WTC11 (cell line): ENCODE results near the gene RTN4. TPM values are rescaled to one million over a fixed set of nuclear protein-coding genes. Genes with fewer than 3 reads are reported as not detected.

Experiments
- ATAC-seq: fragments of 200-7000 bp; cut with Tn5 transposase; 2 replicates; pipeline ENCODE4 v1.10.0; 2021; ENCODE audit warnings: mild to moderate bottlenecking, moderate library complexity
- CTCF ChIA-PET: fragments of 300-600 bp; sonication (Branson Sonifier 250); formaldehyde crosslinking; loops from one replicate; lab custom pipeline; 2021; ENCODE audit warnings: antibody characterized with exemption; lab: Charles Lee
- POLR2A ChIA-PET: fragments of 350-600 bp; sonication (Branson Sonifier 250); formaldehyde crosslinking; loops from one replicate; lab custom pipeline; 2021; ENCODE audit warnings: antibody characterized with exemption; lab: Charles Lee
- DNase-seq: peaks from one replicate; pipeline ENCODE4 v3.0.0; 2021; ENCODE audit warnings: low spot score
- H3K27ac Mint-ChIP-seq: 2 replicates; pipeline ENCODE4 v1.8.0; 2021; ENCODE audit warnings: mixed read lengths
- H3K27me3 Mint-ChIP-seq: 2 replicates; pipeline ENCODE4 v1.8.0; 2021; ENCODE audit warnings: low read depth, mild to moderate bottlenecking, moderate library complexity, mixed read lengths
- H3K36me3 Mint-ChIP-seq: 2 replicates; pipeline ENCODE4 v1.8.0; 2021; ENCODE audit warnings: mixed read lengths
- H3K4me1 Mint-ChIP-seq: 2 replicates; pipeline ENCODE4 v1.8.0; 2022; ENCODE audit warnings: mixed read lengths
- H3K4me3 Mint-ChIP-seq: 2 replicates; pipeline ENCODE4 v1.8.0; 2021; ENCODE audit warnings: mild to moderate bottlenecking, moderate library complexity, mixed read lengths
- H3K9me3 Mint-ChIP-seq: 2 replicates; pipeline ENCODE4 v1.8.0; 2021; ENCODE audit warnings: mixed read lengths
- ATF2 ChIP-seq: sonication (generic); formaldehyde crosslinking; IDR thresholded peaks from 2 replicates; pipeline ENCODE4 v1.8.1; 2022; ENCODE audit warnings: low read depth, missing genetic modification reagents, borderline replicate concordance
- CBFB ChIP-seq: sonication (generic); formaldehyde crosslinking; IDR thresholded peaks from 2 replicates; pipeline ENCODE4 v1.8.1; 2022; ENCODE audit warnings: mild to moderate bottlenecking, low read depth, missing genetic modification reagents
- E2F4 ChIP-seq: sonication (generic); formaldehyde crosslinking; IDR thresholded peaks from 2 replicates; pipeline ENCODE4 v1.8.1; 2022; ENCODE audit warnings: low read depth, mild to moderate bottlenecking, moderate library complexity, missing genetic modification reagents, borderline replicate concordance
- ERG ChIP-seq: fragments of 250-450 bp; sonication (Bioruptor Pico); IDR thresholded peaks from 2 replicates; pipeline ENCODE4 v1.8.0; 2021; ENCODE audit warnings: mild to moderate bottlenecking
- FOXK1 ChIP-seq: sonication (generic); formaldehyde crosslinking; IDR thresholded peaks from 2 replicates; pipeline ENCODE4 v1.8.0; 2022; ENCODE audit warnings: mild to moderate bottlenecking, moderate library complexity, missing genetic modification reagents
- GRHL2 ChIP-seq: fragments of 250-450 bp; sonication (Bioruptor Pico); IDR thresholded peaks from 2 replicates; pipeline ENCODE4 v1.8.0; 2022; ENCODE audit warnings: mild to moderate bottlenecking, moderate library complexity; ENCODE audit not compliant: insufficient replicate concordance, severe bottlenecking
- HMGXB4 ChIP-seq: sonication (generic); formaldehyde crosslinking; IDR thresholded peaks from 2 replicates; pipeline ENCODE4 v1.8.1; 2023; ENCODE audit warnings: mild to moderate bottlenecking, moderate library complexity, missing genetic modification reagents
- IRF2 ChIP-seq: sonication (generic); formaldehyde crosslinking; IDR thresholded peaks from 2 replicates; pipeline ENCODE4 v1.8.0; 2022; ENCODE audit warnings: low read depth, missing genetic modification reagents, borderline replicate concordance
- MXD4 ChIP-seq: fragments of 250-450 bp; sonication (Bioruptor Pico); IDR thresholded peaks from 2 replicates; pipeline ENCODE4 v1.8.0; 2021; ENCODE audit warnings: mild to moderate bottlenecking, moderate library complexity, borderline replicate concordance
- SOX15 ChIP-seq: fragments of 250-450 bp; sonication (Bioruptor Pico); IDR thresholded peaks from 2 replicates; pipeline ENCODE4 v1.9.0; 2021; ENCODE audit warnings: mild to moderate bottlenecking
- ZNF121 ChIP-seq: sonication (generic); formaldehyde crosslinking; IDR thresholded peaks from 2 replicates; pipeline ENCODE4 v1.8.0; 2023; ENCODE audit warnings: missing genetic modification reagents
- ZNF232 ChIP-seq: sonication (generic); formaldehyde crosslinking; IDR thresholded peaks from 2 replicates; pipeline ENCODE4 v1.8.0; 2022; ENCODE audit warnings: mild to moderate bottlenecking, missing genetic modification reagents
- ZNF671 ChIP-seq: fragments of 250-450 bp; sonication (Bioruptor Pico); IDR thresholded peaks from 2 replicates; pipeline ENCODE4 v1.8.0; 2021; ENCODE audit warnings: mild to moderate bottlenecking
- ZSCAN18 ChIP-seq: fragments of 250-450 bp; sonication (Bioruptor Pico); IDR thresholded peaks from 2 replicates; pipeline ENCODE4 v2.1.2; 2022; ENCODE audit warnings: mild to moderate bottlenecking, moderate library complexity
- total RNA-seq: library from RNA; stranded (reverse); gene quantifications from 3 replicates; pipeline ENCODE4 v1.2.3, GENCODE V29; 2021
- TF ChIP-seq, protein P1 (sequence below): fragments of 250-450 bp; sonication (Bioruptor Pico); IDR thresholded peaks from 2 replicates; pipeline ENCODE4 v1.9.0; 2021; ENCODE audit warnings: moderate library complexity, mild to moderate bottlenecking, inconsistent platforms, borderline replicate concordance
- TF ChIP-seq, protein P2 (sequence below): sonication (generic); formaldehyde crosslinking; conservative IDR thresholded peaks from 2 replicates; pipeline ENCODE4 v1.8.1; 2023; ENCODE audit warnings: mild to moderate bottlenecking, low read depth, missing genetic modification reagents, moderate library complexity
- TF ChIP-seq, protein P3 (sequence below): sonication (generic); formaldehyde crosslinking; IDR thresholded peaks from 2 replicates; pipeline ENCODE4 v1.8.1; 2023; ENCODE audit warnings: mild to moderate bottlenecking, missing genetic modification reagents
- TF ChIP-seq, protein P4 (sequence below): sonication (generic); formaldehyde crosslinking; IDR thresholded peaks from 2 replicates; pipeline ENCODE4 v1.8.1; 2023; ENCODE audit warnings: mild to moderate bottlenecking, missing genetic modification reagents, borderline replicate concordance

The RTN4 gene
- total RNA-seq, 1 experiment from 2014 or later: 202 TPM

- Mint-ChIP-seq H3K27ac (no peak overlapping the region), H3K27me3 (no peaks in the 10 kb centered on the region), H3K9me3 (no peaks in the 10 kb centered on the region), H3K4me1 (peaks cover 39% of the 10 kb centered on the region), H3K36me3 (peaks cover 14% of the 10 kb centered on the region), H3K4me3 (no peak overlapping the region)
- ChIA-PET CTCF (no interaction called here), POLR2A (no interaction called here)
- ATAC-seq: no peak
- DNase-seq: no peak
- TF ChIP-seq ATF2 (CRISPR knock-in tag) (no peak), FOXK1 (no peak), ZNF671 (CRISPR knock-in tag) (no peak), GRHL2 (no peak), E2F4 (CRISPR knock-in tag) (no peak), ZSCAN18 (CRISPR knock-in tag) (no peak), ZNF121 (no peak), ERG (CRISPR knock-in tag) (no peak), CBFB (CRISPR knock-in tag) (no peak), SOX15 (CRISPR knock-in tag) (no peak), HMGXB4 (CRISPR knock-in tag) (no peak), ZNF232 (no peak), MXD4 (no peak), IRF2 (CRISPR knock-in tag) (no peak)
- TF ChIP-seq, protein P1, sequence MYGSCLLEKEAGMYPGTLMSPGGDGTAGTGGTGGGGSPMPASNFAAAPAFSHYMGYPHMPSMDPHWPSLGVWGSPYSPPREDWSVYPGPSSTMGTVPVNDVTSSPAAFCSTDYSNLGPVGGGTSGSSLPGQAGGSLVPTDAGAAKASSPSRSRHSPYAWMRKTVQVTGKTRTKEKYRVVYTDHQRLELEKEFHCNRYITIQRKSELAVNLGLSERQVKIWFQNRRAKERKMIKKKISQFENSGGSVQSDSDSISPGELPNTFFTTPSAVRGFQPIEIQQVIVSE (CRISPR knock-in tag): no peak
- TF ChIP-seq, protein P2, sequence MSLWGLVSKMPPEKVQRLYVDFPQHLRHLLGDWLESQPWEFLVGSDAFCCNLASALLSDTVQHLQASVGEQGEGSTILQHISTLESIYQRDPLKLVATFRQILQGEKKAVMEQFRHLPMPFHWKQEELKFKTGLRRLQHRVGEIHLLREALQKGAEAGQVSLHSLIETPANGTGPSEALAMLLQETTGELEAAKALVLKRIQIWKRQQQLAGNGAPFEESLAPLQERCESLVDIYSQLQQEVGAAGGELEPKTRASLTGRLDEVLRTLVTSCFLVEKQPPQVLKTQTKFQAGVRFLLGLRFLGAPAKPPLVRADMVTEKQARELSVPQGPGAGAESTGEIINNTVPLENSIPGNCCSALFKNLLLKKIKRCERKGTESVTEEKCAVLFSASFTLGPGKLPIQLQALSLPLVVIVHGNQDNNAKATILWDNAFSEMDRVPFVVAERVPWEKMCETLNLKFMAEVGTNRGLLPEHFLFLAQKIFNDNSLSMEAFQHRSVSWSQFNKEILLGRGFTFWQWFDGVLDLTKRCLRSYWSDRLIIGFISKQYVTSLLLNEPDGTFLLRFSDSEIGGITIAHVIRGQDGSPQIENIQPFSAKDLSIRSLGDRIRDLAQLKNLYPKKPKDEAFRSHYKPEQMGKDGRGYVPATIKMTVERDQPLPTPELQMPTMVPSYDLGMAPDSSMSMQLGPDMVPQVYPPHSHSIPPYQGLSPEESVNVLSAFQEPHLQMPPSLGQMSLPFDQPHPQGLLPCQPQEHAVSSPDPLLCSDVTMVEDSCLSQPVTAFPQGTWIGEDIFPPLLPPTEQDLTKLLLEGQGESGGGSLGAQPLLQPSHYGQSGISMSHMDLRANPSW (CRISPR knock-in tag): no peak
- TF ChIP-seq, protein P3, sequence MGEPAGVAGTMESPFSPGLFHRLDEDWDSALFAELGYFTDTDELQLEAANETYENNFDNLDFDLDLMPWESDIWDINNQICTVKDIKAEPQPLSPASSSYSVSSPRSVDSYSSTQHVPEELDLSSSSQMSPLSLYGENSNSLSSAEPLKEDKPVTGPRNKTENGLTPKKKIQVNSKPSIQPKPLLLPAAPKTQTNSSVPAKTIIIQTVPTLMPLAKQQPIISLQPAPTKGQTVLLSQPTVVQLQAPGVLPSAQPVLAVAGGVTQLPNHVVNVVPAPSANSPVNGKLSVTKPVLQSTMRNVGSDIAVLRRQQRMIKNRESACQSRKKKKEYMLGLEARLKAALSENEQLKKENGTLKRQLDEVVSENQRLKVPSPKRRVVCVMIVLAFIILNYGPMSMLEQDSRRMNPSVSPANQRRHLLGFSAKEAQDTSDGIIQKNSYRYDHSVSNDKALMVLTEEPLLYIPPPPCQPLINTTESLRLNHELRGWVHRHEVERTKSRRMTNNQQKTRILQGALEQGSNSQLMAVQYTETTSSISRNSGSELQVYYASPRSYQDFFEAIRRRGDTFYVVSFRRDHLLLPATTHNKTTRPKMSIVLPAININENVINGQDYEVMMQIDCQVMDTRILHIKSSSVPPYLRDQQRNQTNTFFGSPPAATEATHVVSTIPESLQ (CRISPR knock-in tag): no peak
- TF ChIP-seq, protein P4, sequence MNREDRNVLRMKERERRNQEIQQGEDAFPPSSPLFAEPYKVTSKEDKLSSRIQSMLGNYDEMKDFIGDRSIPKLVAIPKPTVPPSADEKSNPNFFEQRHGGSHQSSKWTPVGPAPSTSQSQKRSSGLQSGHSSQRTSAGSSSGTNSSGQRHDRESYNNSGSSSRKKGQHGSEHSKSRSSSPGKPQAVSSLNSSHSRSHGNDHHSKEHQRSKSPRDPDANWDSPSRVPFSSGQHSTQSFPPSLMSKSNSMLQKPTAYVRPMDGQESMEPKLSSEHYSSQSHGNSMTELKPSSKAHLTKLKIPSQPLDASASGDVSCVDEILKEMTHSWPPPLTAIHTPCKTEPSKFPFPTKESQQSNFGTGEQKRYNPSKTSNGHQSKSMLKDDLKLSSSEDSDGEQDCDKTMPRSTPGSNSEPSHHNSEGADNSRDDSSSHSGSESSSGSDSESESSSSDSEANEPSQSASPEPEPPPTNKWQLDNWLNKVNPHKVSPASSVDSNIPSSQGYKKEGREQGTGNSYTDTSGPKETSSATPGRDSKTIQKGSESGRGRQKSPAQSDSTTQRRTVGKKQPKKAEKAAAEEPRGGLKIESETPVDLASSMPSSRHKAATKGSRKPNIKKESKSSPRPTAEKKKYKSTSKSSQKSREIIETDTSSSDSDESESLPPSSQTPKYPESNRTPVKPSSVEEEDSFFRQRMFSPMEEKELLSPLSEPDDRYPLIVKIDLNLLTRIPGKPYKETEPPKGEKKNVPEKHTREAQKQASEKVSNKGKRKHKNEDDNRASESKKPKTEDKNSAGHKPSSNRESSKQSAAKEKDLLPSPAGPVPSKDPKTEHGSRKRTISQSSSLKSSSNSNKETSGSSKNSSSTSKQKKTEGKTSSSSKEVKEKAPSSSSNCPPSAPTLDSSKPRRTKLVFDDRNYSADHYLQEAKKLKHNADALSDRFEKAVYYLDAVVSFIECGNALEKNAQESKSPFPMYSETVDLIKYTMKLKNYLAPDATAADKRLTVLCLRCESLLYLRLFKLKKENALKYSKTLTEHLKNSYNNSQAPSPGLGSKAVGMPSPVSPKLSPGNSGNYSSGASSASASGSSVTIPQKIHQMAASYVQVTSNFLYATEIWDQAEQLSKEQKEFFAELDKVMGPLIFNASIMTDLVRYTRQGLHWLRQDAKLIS: no peak
Observed at GRCh38 chr2:54984476-54984875, 65.8 kb downstream of the RTN4 start.
